Large intestine (tissue), 3 donors: ENCODE measurements around the gene ANKRD33B. TPM values are rescaled to one million over a fixed set of nuclear protein-coding genes. Genes with fewer than 3 reads are reported as not detected.
"Not testable (repeated sequence)": the region's sequence is repeated elsewhere in the genome, so short reads cannot be mapped to it uniquely, and the experiment has no call there.

Experiments used
- DNase-seq, 2 donors: peaks; one replicate each; pipeline versions ENCODE4 v3.0.0 to v3.0.0-alpha.2; 2013
- H3K27ac ChIP-seq: one replicate; pipeline ENCODE4 v1.5.1; 2013; ENCODE audit warnings: low read length
- H3K27me3 ChIP-seq: 2 replicates; pipeline ENCODE4 v1.6.1; 2013; ENCODE audit warnings: low read length; ENCODE audit not compliant: control insufficient read depth, insufficient read depth
- H3K36me3 ChIP-seq: 2 replicates; pipeline ENCODE4 v1.6.1; 2013; ENCODE audit warnings: low read length; ENCODE audit not compliant: control insufficient read depth, insufficient read depth
- H3K4me1 ChIP-seq: one replicate; pipeline ENCODE4 v1.6.1; 2013; ENCODE audit warnings: low read length; ENCODE audit not compliant: control insufficient read depth, insufficient read depth
- H3K4me3 ChIP-seq: one replicate; pipeline ENCODE4 v1.5.1; 2013; ENCODE audit warnings: low read length
- H3K9me3 ChIP-seq: one replicate; pipeline ENCODE4 v1.6.1; 2013; ENCODE audit warnings: mild to moderate bottlenecking, low read depth, low read length, moderate library complexity; ENCODE audit not compliant: control insufficient read depth
- WGBS: methylation state at CpG from one replicate; pipeline ENCODE4 v1.1.5; 2013; ENCODE audit warnings: low lambda C conversion rate; ENCODE audit not compliant: insufficient coverage; 5-methylcytosine and 5-hydroxymethylcytosine counted together
- polyA plus RNA-seq: library from polyadenylated mRNA; unstranded; fragments of 120-200 nt; gene quantifications from one replicate; pipeline ENCODE4 v1.2.1, GENCODE V29; 2013

ANKRD33B gene
- polyA plus RNA-seq, 1 donor = 0.88 TPM

DNA sequence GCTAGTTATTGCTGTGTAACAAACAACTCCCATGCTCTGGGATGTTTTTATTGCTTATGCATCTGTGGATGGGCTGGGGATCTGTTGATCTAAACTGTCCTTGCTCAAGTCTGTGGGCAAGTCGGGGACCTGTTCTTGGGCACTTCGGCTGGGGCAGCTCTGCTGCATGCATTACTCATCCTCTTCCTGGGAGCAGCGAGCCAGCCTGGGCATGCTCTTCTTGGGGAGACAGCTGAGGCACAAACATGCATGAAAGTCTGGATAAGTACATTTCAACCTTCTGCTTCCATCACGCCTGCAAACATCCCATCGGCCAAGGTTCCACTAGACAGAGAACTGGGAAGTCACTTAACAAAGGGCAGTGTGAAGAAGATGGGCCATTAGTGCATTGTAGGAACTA, 66.3 kb downstream of the ANKRD33B start:
- no peak overlapping the region for H3K27ac ChIP-seq
- no peaks in the 10 kb centered on the region for H3K36me3 ChIP-seq
- H3K4me3 ChIP-seq = no peak overlapping the region
- peaks cover 10% of the 10 kb centered on the region for H3K27me3 ChIP-seq
- no CpG with 5 or more reads among the region's 5 CpGs for WGBS
- no peaks in the 10 kb centered on the region for H3K9me3 ChIP-seq
- peaks cover 8% of the 10 kb centered on the region for H3K4me1 ChIP-seq
- no peak for DNase-seq

- H3K4me3 ChIP-seq, DNase-seq, H3K27ac ChIP-seq, H3K36me3 ChIP-seq, H3K9me3 ChIP-seq, H3K4me1 ChIP-seq: not testable (repeated sequence)
- peaks cover 16% of the 10 kb centered on the region for H3K27me3 ChIP-seq
- no CpG with 5 or more reads among the region's 4 CpGs for WGBS
These were observed 66.9 kb downstream of the ANKRD33B start for GRCh38 chr5:10630744-10631143.

- DNase-seq = no peak
- no CpG with 5 or more reads among the region's 18 CpGs for WGBS
- Histone ChIP-seq H3K27me3 (peaks cover 23% of the 10 kb centered on the region), H3K9me3 (no peaks in the 10 kb centered on the region), H3K27ac (no peak overlapping the region), H3K4me3 (no peak overlapping the region), H3K4me1 (peaks cover 8% of the 10 kb centered on the region), H3K36me3 (no peaks in the 10 kb centered on the region)
These were observed 67.6 kb downstream of the ANKRD33B start for GRCh38 chr5:10631316-10631996.

GRCh38 chr5:10632110-10632761, 68.4 kb downstream of the ANKRD33B start:
- H3K4me3 ChIP-seq = no peak overlapping the region
- no CpG with 5 or more reads among the region's 23 CpGs for WGBS
- peaks cover 6% of the 10 kb centered on the region for H3K4me1 ChIP-seq
- no peak overlapping the region for H3K27ac ChIP-seq
- H3K9me3 ChIP-seq = no peaks in the 10 kb centered on the region
- no peaks in the 10 kb centered on the region for H3K36me3 ChIP-seq
- no peak for DNase-seq
- H3K27me3 ChIP-seq = peaks cover 27% of the 10 kb centered on the region

- H3K27me3 ChIP-seq = peaks cover 37% of the 10 kb centered on the region
- no peaks in the 10 kb centered on the region for H3K36me3 ChIP-seq
- H3K4me3 ChIP-seq = no peak overlapping the region
- H3K4me1 ChIP-seq = no peaks in the 10 kb centered on the region
- H3K9me3 ChIP-seq = no peaks in the 10 kb centered on the region
- no peak overlapping the region for H3K27ac ChIP-seq
- DNase-seq = no peak
- no CpG with 5 or more reads among the region's 28 CpGs for WGBS
These were observed 69.6 kb downstream of the ANKRD33B start for GRCh38 chr5:10633271-10634049.

GRCh38 chr5:10634050-10634449, 70.2 kb downstream of the ANKRD33B start:
- H3K4me1 ChIP-seq = no peaks in the 10 kb centered on the region
- H3K27ac ChIP-seq = no peak overlapping the region
- H3K27me3 ChIP-seq = peaks cover 41% of the 10 kb centered on the region
- no peak for DNase-seq
- WGBS = no CpG with 5 or more reads among the region's 4 CpGs
- H3K4me3 ChIP-seq = no peak overlapping the region
- no peaks in the 10 kb centered on the region for H3K36me3 ChIP-seq
- H3K9me3 ChIP-seq = peaks cover 3% of the 10 kb centered on the region

DNA sequence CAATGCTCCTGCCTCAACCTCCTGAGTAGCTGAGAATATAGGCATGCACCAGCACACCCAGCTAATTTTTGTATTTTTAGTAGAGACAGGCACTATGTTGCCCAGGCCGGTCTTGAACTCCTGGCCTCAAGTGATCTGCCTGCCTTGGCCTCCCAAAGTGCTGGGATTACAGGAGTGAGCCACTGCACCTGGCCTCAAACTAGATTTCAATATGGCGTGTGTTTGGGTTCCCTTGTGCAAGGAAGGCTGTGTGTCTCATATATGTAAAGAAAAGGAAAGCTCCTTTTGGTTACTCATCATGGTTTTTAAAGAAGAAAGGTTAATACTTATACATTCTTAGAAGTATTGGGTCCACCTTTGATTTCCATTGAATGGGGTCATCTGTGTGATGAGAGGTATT, 70.7 kb downstream of the ANKRD33B start:
- no peak for DNase-seq
- WGBS = no CpG with 5 or more reads among the region's 2 CpGs
- Histone ChIP-seq H3K4me3 (no peak overlapping the region), H3K27me3 (peaks cover 39% of the 10 kb centered on the region), H3K9me3 (peaks cover 3% of the 10 kb centered on the region), H3K27ac (no peak overlapping the region), H3K4me1 (no peaks in the 10 kb centered on the region), H3K36me3 (no peaks in the 10 kb centered on the region)

DNA sequence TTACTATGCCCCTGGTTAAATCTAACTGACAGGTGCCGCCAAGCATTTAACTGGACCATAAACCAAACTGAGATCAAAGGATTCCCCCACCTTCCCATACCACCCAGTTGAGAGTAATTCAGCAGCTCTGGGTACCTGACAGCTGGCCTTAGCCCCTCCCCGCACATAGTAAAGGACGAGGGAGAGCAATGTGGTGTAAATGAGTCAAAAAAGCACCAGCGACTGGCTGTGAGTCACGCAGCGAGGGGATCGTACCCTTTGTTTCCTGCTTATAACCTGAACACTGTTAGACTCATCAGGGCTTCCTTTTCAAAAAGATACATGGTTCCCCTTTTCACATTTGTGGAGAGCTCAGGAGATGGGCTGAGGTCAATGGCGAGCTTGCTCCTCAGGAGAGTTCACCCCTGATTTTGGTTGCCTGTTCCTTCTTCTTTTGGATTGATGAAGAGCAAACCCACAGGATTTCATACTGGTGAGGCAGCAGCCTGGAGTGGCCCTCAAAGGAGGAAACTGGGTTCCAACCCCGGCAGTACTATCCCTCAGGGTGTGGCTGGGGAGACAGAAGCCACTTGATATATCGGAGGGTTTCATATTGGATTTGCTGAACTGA, 71.5 kb downstream of the ANKRD33B start:
- H3K36me3 ChIP-seq = no peaks in the 10 kb centered on the region
- H3K27ac ChIP-seq = no peak overlapping the region
- H3K9me3 ChIP-seq = peaks cover 8% of the 10 kb centered on the region
- WGBS = no CpG with 5 or more reads among the region's 10 CpGs
- no peaks in the 10 kb centered on the region for H3K4me1 ChIP-seq
- no peak overlapping the region for H3K4me3 ChIP-seq
- peaks cover 43% of the 10 kb centered on the region for H3K27me3 ChIP-seq
- no peak for DNase-seq

DNA sequence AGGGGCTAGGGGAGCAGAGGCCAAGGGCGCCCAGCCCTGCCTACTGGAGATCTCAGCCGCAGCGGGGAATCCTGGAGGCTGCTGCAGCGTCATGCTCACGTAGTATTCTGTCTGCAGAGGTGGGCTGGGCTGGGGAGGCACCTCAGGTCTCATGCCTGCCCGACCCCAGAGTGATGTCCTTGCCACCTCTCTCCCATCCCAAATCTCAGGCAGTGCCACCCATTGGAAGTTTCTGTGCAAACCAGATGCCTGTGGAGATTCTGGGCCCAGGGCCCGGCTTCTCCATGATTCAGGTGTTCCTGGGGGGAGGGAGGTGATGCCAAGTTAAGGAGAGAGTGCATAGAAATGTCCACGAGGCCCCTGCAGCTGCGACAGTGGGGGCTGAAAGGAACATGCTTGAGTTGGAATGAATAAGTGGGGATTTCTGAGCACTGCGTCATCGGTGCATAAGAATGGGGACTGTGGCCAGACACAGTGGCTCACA, 72.0 kb downstream of the ANKRD33B start:
- DNase-seq = no peak
- H3K27me3 ChIP-seq = peaks cover 43% of the 10 kb centered on the region
- WGBS = no CpG with 5 or more reads among the region's 11 CpGs
- H3K27ac ChIP-seq = no peak overlapping the region
- no peak overlapping the region for H3K4me3 ChIP-seq
- no peaks in the 10 kb centered on the region for H3K4me1 ChIP-seq
- H3K9me3 ChIP-seq = peaks cover 8% of the 10 kb centered on the region
- no peaks in the 10 kb centered on the region for H3K36me3 ChIP-seq
